Glomerular visceral epithelial cell (primary cell): Measurements from ENCODE around the gene EIF2B2.
"Not testable (repeated sequence)": the region's sequence is repeated elsewhere in the genome, so short reads cannot be mapped to it uniquely, and the experiment has no call there.

Experiments
- DNase-seq: peaks from one replicate; pipeline ENCODE4 v3.0.0-alpha.2; 2016; ENCODE audit errors: extremely low spot score

EIF2B2 gene

DNA sequence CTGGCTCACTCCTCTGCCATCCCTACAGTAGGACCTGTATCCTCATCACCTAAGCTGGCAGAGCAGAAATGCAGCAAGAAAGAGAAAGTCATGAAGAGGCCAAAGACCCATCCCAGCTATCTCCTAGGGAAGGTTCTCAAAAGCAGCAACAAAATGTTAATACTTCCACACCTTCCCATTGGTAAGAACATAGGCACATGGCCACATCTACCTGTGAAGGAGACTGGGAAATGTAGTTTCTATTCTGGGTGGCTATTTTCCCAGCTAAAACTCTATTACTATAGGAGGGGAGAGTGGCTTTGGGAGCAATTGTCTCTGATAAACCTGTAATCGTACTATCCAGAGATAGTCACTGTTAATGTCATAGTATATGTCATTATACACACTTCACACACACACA, 13.7 kb upstream of the EIF2B2 start:
- DNase-seq, result no peak

DNA sequence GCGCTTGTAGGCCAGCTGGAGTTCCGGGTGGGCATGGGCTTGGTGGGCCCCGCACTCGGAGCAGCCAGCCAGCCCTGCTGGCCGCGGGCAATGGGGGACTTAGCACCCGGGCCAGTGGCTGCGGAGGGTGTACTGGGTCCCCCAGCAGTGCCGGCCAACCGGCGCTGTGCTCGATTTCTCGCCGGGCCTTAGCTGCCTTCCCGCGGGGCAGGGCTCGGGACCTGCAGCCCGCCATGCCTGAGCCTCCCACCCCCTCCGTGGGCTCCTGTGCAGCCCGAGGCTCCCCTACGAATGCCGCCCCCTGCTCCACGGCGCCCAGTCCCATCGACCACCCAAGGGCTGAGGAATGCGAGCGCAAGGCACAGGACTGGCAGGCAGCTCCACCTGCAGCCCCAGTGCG, 8.5 kb upstream of the EIF2B2 start:
- not testable (repeated sequence) for DNase-seq

DNA sequence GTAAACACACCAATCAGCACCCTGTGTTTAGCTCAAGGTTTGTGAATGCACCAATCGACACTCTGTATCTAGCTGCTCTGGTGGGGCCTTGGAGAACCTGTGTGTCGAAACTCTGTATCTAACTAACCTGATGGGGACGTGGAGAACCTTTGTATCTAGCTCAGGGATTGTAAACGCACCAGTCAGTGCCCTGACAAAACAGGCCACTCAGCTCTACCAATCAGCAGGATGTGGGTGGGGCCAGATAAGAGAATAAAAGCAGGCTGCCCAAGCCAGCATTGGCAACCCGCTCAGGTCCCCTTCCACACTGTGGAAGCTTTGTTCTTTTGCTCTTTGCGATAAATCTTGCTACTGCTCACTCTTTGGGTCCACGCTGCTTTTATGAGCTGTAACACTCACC, 6.9 kb upstream of the EIF2B2 start:
- not testable (repeated sequence) for DNase-seq

DNA sequence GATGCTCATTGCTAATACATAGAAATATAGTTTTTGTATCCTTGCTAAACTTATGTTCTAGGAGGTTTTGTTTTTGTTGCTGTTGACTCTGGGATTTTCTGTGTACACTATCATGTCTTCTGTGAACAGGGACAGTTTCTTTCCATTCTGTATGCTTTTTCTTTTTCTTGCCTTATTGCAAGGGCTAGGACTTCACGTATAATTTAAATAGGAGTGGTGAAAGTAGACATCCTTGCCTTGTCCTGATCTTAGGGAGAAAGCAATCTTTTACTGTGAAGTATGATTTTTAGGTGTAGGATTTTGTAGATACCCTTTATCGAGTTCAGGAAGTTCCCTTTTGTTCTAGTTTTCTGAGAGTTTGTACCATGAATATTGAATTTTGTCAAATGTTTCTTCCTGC, 1.5 kb upstream of the EIF2B2 start:
- DNase-seq, result no peak

DNA sequence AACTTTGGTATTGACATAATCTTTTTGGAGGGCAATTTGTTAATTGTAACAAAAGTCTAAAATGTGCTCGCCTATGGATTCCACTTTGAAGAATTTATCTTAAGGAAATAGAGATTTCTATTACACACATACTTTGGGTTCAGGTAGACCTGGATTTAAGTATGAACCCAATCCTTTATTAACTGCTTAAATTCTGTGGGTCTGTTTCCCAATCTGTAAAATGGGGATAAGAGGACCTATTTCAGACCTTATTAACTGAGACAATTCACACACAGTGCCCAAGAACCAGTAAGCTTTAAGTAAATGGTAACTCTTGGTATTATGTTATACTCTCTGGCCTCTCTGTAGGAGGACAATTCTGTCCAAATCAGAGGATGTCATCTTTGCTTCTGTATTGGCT, 822 bp upstream of the EIF2B2 start:
- no peak for DNase-seq

DNA sequence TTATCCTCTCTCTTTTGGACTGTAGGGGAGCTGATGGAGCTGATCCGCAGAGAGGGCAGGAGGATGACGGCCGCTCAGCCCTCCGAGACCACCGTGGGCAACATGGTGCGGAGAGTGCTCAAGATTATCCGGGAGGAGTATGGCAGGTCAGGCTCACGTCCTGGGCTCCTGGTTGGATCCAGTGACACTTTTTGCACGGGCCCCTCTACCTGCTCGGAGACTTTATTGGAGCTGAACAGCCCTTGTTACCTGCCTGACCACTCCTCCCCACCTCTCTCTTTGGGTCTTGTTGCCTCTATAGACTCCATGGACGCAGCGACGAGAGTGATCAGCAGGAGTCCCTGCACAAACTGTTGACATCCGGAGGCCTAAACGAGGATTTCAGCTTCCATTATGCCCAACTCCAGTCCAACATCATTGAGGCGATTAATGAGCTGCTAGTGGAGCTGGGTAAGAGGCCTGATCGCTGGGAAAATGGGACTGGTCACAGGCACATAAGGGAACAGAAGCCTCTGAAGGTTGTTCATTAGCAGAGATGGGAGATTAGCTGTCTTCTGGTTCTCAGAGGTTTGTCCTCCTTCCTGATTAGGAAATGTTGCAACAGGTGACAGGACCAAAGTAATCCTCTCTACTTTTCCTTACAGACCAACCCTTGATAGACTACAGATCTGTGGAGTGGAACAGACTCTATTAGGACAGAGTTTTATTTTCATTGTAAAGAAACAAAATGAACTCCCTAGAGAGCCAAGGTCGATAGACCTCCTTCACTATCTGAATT, 718 bp downstream of the EIF2B2 start:
- no peak for DNase-seq

DNA sequence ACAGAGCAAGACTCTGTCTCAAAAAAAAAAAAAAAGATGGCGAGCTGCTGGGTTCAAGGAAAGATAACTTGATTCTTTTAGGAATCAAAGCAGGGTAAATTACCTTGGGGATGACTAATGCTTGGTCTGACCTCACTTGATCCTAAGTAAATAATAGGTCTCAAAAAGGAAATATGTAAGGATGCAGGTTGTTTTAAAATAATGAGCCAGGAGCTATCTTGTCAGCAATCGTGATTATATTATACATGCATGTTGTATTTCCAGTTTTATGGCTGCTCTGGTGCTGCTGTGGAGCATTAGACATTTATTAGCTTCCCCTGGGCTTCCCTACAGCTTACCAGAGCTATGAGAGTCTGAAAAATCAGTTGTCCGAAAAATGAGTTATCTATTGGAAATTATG, 2.6 kb downstream of the EIF2B2 start:
- no peak for DNase-seq

DNA sequence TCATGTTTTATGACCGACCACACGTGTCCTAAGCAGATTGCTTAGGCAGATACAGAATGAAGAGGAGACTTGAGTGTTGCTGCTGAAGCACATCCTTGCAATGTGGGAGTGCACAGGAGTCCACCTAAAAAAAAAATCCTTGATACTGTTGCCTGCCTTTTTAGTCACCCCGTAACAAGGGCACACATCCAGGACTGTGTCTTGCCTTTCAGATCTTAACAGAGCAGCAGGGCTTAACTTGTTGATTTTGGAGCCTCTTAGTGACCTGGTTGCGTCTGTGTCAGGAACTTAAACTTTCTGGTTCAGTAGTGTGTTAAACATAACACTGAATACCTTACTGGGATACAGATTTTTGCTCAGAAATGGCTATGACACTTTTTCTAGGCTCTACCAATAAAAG, 6.5 kb downstream of the EIF2B2 start:
- DNase-seq, result no peak

DNA sequence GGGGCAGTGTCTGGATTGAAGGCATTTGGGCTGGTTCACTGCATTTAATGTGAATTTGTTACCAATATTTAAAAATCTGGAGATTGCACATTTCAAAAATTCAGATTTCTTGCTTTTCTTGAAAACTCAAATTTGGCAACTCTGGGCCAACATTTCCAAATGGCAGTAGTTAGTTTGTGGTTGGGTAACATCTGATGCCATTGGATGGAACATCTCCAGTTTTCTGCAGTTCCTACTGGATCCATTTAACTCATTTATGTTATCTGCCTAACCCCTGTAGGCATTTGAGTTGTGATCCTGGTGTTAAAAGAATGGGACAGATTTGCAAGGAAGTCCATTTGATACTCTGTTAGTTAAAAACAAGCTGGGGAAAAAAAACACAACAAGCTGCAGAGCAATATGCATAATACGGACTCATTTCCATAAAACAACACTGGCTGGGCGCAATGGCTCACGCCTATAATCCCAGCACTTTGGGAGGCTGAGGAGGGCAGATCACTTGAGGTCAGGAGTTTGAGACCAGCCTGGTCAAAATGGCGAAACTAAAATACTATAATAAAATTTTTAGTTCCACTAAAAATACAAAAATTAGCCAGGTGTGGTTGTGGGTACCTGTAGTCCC, 7.9 kb downstream of the EIF2B2 start:
- DNase-seq, result no peak

DNA sequence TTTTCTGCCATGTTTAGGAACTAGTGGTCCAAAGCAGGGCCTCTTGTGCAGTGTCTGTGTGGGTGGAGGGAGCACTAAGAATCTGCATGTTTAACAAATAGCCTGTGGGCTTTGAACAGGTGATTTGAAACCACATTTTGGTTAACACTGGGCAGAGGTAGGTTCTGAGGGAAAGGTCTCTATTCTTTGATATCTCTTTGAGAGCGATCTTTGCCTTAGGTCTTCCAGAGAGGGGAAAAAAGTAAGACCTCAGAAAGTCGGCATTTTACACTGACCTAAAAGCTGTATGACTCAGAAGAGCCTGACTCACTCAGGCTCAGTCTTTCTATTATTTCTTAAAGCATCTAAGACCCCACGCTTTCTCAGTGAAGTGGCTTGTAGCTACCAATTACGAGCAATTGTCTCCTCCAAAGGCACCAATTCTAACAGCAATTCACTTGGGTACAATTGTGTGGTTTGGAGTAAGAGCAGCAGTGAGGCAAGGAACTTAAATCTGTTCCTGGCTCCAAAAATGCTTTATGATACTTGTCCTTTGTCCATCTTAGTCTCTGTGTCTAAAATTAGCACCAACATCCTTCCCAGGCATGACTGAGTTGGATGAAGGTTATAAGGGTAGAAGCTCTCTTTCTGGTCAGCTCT, 8.8 kb downstream of the EIF2B2 start:
- DNase-seq, result peak; percentile 54

DNA sequence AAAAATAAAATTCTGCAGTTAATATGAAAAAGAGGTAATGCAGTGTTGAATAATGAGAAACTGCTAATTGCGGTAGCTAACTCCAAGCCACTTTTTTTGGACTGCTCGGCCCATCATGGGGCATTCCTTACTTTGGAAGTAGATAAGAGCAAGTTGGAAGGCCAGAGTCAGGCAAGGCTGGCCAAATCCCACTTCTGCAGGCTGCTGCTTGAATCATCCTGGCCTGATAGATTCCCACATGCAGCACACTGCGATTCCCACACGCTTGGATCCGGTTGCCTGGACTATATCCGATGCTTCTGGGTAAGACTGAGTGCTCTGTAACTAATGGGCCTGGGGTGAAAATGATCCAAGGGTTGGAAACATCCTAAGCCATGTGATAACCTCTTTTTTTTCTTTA, 10.6 kb downstream of the EIF2B2 start:
- no peak for DNase-seq

DNA sequence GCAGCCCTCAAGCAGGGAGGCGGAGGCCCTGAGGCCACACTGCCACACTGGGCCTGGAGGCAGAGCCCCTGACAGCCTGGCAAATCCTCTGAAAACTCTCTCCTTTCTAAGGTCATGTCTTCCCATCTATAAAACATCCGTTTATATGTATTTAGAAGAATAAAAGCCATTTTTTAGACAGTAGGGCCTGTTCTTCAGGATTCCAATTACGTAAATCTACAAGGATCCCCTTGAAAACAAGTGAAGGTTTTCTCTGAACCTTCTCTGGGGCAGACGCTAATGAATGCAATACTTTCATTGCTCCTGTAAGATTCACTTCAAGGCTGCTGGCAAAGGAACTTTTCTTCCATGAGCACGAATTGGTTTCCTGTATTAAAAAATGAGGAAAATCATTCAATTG, 12.8 kb downstream of the EIF2B2 start:
- no peak for DNase-seq

DNA sequence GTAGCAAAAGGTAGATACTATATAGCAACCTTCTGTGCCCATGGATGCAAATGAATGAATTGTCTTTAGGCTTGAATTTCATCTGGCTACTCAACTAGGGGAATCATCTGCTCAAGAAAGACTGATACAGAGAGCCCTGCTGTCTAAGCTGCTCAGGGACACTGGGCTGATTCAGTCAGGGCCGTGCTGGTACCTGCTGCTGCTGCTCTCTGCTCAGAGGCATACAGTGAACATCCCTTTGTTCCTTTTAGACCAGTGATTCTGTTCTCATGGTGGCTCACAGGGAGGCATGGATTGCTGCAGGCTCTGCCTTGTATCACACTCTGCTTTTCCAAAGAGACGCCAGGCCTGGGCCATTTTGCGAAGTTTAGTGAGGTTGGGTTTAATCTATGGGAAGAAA, 14.1 kb downstream of the EIF2B2 start:
- DNase-seq, result no peak

DNA sequence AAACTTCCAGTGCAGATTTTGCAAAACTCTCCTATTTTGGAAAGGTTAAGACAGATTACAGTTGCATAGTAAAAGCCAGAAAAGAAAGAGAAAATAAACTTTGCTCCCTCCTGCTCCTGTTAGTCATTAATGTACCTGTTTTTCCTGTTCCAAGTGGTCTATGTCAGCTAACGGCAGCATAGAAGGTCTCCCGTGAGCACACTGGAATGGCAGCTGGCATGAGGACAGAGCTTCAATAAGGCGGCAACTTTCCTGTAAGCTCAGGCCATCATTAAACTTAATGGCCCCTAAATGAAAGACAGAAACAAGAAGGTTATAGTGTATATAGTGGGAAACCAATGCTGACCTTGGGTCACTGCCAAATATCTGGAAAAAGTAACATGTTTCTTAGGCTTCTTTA, 16.0 kb downstream of the EIF2B2 start:
- DNase-seq, result no peak

DNA sequence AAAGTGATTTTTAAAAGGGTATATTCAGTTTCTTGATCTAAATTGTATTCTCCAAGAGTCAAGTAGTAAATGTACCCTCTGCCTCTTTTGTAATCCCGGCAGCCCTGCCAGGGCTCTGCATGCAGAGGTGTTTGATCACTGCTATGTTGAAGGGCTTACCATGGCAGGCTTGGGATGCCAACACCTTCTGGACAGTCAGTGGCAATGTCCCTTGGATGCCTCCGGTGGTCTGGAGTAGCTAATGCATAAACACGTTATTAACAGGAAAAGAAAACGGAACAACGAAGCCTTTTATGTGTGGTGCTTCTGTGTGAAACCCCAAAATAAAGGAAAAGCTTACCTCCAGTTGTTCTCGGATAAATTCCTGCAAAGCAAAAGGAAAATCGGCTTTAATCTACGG, 19.9 kb downstream of the EIF2B2 start:
- peak; percentile 24 for DNase-seq

DNA sequence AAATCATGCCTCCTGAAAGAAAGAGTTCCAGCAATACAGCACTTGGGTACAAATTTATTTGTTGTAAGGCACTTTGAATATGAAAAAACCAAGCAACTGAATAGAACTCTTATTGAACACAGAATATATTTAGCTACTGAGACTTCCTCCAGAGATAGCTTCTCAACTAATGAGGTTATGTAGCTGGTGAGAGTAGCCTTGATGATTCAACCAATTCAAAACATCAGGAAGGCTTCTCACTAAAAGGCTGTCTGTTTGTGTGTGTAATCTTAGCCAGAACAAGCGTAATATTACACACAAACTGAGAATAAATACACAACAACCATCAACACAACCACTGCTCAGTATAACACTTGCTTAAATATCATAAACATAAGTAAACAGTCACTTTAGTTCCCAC, 20.4 kb downstream of the EIF2B2 start:
- DNase-seq, result no peak

DNA sequence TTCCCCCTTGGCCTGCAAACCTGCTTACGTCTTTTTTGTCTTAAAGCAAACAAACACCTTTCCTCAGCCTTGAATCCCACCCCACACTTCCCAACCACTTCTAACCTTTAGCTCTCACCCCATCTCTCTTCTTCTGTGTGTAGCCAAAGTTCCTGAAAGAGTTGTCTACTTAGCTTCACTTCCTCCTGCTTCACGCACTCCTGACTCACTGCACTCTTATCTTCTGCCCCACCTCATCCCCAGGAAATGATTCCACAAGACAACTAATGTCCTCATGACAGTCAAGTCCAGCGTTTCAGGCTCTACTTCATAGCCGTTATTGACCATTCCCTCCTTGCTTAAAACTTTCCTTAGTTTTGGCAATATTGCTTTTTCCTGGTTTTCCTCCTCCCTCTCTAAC, 22.4 kb downstream of the EIF2B2 start:
- DNase-seq, result no peak

DNA sequence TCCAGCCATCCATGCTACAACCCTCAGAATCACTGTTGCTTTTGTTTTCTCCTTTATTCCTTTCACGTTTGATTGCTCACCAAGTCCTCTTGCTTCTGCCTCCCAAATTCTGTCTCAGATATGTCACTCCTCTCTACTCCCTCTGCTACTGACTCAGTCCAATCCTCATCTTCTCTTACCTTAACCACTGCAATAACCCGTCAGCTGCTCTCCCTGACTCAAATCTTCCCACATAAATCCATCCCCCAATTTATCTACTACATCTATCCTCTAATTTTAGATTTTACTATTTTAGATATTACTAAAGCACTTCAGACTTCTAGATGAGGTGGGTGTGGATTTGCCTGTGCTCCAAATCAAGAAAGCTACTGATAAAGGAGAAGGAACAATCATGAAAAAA, 23.2 kb downstream of the EIF2B2 start:
- no peak for DNase-seq

DNA sequence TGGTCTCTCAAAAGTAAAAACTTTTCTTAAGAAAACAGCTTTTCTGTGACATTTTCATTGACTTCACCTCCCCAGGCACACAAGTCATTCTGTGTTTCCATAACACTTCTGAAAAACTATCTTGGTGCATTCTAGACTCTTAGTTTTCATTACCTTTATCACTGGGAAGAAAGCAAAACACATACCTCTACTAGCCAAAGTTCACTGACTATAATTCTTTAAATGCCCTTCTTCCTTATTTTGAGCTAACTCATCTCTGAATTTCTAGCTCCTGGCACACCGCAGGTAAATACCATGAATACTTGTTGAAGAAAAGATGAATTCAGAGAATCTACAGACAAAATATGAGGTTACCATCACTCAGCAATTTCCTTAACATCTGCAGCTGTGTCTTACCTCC, 27.4 kb downstream of the EIF2B2 start:
- no peak for DNase-seq

DNA sequence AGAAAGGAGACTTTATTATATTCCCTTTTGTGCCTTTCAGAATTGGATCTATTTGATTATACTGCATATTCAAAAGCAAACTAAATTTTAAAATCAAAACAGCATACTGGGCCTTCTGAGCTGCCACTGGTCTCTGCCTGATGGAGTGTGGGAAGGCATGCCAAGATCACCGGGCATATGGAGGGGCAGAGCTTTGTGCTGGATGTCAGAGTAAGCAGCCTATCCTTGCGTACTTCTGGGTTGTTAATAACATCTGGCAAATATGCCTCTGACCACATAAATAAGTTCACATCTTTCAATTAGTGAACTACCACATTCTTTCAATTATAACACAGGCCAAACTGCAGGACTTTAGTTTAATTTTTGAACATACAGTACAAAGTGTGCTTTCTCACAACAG, 30.2 kb downstream of the EIF2B2 start:
- DNase-seq, result no peak

DNA sequence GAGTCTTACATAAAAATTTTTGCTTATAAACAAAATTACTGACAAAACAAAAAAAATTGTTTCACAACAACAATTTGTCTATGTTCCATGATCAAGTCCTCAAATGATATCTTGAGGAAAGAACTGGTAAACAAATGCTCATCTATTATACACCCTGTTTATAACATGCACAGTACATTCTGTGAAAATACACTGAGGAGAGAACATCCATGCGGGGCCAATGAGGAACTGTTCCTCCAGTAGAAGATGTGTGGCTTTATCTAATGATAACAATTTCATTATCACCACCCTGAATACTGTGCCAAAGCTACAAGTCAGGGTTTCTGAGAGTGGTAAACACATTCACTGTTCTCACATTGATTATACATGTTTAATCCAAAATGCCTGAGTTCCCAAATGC, 37.8 kb downstream of the EIF2B2 start:
- no peak for DNase-seq

DNA sequence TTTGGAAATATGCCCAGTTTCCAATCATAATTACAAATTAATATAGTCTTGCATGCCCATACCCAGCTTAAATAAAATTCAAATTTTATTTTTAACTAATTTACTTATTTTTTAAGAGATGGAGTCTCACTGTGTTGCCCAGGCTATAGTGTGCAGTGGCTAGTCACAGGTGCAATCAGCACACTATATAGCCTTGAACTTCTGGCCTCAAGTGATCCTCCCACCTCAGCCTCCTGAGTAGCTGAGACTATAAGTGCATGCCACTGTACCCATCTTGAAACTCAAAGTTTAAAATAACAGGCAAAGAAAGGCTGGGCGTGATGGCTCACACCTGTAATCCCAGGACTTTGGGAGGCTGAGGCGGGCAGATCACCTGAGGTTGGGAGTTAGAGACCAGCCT, 38.2 kb downstream of the EIF2B2 start:
- no peak for DNase-seq

DNA sequence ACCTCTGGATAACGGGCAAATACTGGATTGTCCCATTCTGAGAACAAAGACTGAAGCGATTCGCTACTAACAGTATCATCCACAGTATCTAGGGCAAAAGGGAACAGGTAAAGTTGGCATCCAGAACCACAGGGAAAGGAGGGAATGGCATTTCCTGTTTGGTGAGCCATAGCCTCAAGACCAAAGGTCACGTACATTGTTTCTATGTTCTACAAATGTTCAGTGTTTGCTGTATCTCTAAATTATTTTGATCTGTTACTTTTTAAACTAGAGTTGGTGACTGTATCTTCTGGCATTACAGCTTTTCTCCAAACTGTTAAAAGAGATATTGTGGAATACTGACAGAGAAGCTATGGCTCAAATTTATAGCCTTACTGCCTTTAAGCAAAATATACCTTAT, 38.9 kb downstream of the EIF2B2 start:
- peak; percentile 49 for DNase-seq
